Measurements from ENCODE around the gene DENND1A. TPM values are rescaled to one million over a fixed set of nuclear protein-coding genes. Genes with fewer than 3 reads are reported as not detected.

DENND1A gene
- total and polyA plus RNA-seq, 7 donors: 12.8 to 33.2 (median 19.2) TPM

DNA sequence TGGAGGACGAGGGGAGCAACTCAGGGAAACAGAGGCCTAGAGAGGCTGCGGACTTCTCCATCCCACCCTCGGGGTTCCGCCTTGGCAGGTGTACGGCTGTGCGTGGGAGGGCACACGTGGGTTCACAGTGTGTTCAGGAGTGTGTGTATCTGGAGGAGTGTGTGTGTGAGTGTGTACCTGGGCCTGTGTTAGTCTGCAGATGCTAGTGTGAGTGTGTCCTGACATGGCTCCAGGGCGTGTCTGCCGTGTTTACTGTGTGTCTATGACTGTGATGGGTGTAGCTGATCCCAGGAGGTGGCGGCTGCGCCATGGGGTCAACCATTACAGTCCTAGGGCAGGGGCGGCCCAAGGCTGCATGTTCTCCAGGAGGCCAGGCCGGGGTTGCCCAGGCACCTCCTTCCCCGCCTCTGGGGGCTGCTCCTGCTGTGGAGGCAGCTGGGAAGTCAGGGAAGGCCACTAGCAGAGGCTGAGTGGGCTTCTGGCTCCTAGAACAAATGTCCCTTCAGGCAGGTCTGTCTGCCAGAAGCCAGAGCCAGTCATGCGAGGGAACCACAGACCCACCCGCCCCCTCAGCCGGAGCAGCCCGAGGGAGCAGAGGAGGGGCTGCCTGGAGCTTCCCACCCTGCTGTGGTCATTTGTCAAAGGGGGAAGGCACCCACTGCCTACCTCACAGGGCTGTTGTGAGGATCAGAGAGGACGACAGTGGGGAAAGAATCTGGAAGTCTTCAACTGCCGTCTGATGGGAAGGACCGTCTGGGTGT, 552.5 kb downstream of the DENND1A start:
- peaks cover 8 to 18% (median 8%) of the 10 kb centered on the region in 3 donors for H3K27me3 ChIP-seq
- peaks cover 0 to 36% (median 32%) of the 10 kb centered on the region in 4 donors for H3K4me1 ChIP-seq
- no peaks in the 10 kb centered on the region for H3K36me3 ChIP-seq
- DNase-seq: no peak
- no peak overlapping the region for H3K4me3 ChIP-seq
- TF ChIP-seq, protein P1, sequence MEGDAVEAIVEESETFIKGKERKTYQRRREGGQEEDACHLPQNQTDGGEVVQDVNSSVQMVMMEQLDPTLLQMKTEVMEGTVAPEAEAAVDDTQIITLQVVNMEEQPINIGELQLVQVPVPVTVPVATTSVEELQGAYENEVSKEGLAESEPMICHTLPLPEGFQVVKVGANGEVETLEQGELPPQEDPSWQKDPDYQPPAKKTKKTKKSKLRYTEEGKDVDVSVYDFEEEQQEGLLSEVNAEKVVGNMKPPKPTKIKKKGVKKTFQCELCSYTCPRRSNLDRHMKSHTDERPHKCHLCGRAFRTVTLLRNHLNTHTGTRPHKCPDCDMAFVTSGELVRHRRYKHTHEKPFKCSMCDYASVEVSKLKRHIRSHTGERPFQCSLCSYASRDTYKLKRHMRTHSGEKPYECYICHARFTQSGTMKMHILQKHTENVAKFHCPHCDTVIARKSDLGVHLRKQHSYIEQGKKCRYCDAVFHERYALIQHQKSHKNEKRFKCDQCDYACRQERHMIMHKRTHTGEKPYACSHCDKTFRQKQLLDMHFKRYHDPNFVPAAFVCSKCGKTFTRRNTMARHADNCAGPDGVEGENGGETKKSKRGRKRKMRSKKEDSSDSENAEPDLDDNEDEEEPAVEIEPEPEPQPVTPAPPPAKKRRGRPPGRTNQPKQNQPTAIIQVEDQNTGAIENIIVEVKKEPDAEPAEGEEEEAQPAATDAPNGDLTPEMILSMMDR (IDR thresholded peaks at IDR 0.05): no peak
- no peak for TF ChIP-seq EP300 (IDR thresholded peaks at IDR 0.05)
- no peak for TF ChIP-seq POLR2AphosphoS5 (IDR thresholded peaks at IDR 0.05)
- TF ChIP-seq POLR2A (IDR thresholded peaks at IDR 0.05): no peak
- intact Hi-C loops (cut with DNase I): no loop called here
- H3K9me3 ChIP-seq: no peaks in the 10 kb centered on the region
- no peak overlapping the region for H3K27ac ChIP-seq
- WGBS, 2 donors: 15 to 65% methylated on average over 21 of the region's 21 CpGs

DNA sequence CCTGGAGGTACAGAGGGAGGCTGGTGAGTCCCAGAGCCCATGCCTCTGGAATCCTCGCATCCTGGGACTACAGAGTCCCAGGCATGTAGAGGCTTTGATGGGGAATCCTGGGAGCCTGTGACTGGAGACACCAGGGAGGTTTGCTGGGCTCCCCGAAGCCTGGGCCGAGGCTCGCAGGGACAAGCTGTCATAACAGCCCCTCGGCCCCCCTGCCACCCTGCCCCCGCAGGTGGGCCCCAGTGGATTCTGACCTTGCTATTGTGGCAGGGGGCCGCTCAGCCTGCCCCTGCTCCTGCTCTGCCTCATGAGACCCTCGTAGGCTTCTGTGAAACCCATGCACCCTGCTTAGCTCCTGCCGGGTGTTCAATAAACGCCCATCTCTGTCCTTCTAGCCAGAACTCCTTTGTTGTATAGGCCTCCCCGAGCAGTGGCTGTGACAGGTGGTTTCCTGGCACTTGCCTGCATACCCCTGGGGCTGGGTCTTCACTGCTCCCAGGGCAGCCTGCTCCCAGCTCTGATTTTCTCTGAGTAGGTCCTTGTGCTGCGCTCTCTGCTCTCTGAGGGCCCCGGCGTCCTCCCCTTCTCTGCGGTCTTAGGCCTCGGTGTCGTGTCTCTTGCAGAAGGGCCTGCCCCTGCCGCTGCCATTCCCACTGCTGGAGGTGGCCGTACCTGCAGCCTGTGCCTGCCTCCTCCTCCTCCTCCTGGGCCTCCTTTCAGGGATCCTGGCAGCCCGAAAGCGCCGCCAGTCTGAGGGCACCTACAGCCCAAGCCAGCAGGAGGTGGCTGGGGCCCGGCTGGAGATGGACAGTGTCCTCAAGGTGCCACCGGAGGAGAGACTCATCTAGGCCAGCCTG, 553.5 kb downstream of the DENND1A start:
- Histone ChIP-seq H3K36me3 (no peaks in the 10 kb centered on the region), H3K4me3 (no peak overlapping the region), H3K27me3 (peaks cover 8 to 28% (median 8%) of the 10 kb centered on the region in 3 donors), H3K27ac (peak overlapping the region in 3 of 4 donors; percentile 20 to 52 (median 52)), H3K9me3 (no peaks in the 10 kb centered on the region), H3K4me1 (peaks cover 0 to 36% (median 32%) of the 10 kb centered on the region in 4 donors)
- no peak for DNase-seq
- WGBS, 2 donors: 17 to 56% methylated on average over 24 of the region's 24 CpGs
- intact Hi-C loops (cut with DNase I): no loop called here
- no peak for TF ChIP-seq POLR2A (IDR thresholded peaks at IDR 0.05)
- TF ChIP-seq, protein P1 (IDR thresholded peaks at IDR 0.05): no peak
- no peak for TF ChIP-seq POLR2AphosphoS5 (IDR thresholded peaks at IDR 0.05)
- no peak for TF ChIP-seq EP300 (IDR thresholded peaks at IDR 0.05)

DNA sequence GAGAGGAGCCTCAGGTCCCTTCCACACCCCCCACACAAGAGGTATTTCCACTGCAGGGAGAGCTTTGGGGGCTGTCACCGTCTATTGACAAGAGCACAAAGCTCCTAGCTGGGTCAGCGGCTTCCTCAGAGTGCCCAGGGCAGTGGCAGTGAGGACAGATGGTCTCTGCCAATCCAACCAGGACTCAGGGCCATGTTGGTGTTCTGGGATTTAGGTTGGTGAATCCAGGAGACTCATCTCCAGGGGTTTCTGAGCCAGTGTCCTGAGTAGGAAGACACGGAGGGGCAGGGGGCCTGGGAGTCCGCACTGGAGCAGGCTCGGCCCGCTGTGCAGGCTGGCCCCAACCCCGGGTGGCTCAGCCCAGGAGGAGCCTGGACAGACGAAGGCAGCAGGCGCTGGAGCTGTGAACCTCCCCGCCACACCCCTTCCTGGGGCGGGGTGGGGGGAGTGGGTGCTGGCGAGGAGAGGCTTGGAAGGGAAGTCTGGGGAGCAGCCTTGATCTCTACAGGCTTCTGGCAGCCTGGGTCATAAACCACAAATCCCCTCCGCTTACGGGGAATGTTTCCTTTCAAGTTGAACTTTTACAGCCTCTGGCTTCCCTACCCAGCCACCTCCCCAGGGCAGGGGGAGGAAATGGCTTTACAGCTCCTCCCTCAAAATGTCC, 554.3 kb downstream of the DENND1A start:
- WGBS, 2 donors: 3 to 9% methylated on average over 14 of the region's 14 CpGs
- peaks cover 8 to 34% (median 8%) of the 10 kb centered on the region in 3 donors for H3K27me3 ChIP-seq
- TF ChIP-seq EP300 (IDR thresholded peaks at IDR 0.05) (no peak), POLR2A (IDR thresholded peaks at IDR 0.05) (no peak), POLR2AphosphoS5 (IDR thresholded peaks at IDR 0.05) (peak in 2 of 4 donors; percentile 31 to 34)
- TF ChIP-seq, protein P1 (IDR thresholded peaks at IDR 0.05): no peak
- peak; percentile 84 for DNase-seq
- no peaks in the 10 kb centered on the region for H3K36me3 ChIP-seq
- H3K9me3 ChIP-seq: no peaks in the 10 kb centered on the region
- peaks cover 0 to 36% (median 32%) of the 10 kb centered on the region in 4 donors for H3K4me1 ChIP-seq
- H3K4me3 ChIP-seq: peak overlapping the region in 1 of 4 donors; percentile 5
- intact Hi-C loops (cut with DNase I): no loop called here
- peak overlapping the region in 3 of 4 donors; percentile 20 to 52 (median 52) for H3K27ac ChIP-seq

DNA sequence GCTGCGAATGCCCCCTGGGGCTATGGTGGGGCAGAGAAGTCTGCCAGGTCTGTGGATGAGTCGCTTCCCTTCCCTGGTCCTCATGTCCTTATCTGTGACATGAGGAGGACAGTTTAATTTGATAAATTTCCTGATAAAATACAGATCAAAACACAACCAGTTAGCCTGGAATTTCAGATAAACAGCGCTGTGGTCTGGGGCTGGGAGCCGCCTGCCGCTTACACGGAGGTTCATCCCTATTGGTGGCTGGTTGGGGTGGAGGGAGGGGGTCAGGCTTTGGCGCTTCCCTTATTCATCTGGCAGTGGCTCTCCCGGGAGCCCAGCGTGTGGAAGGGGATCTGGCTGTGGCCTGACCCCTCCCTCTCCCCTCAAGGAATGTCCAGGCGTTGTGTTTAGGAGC, 556.0 kb downstream of the DENND1A start:
- intact Hi-C loops (cut with DNase I): no loop called here
- TF ChIP-seq POLR2AphosphoS5 (IDR thresholded peaks at IDR 0.05) (no peak), POLR2A (IDR thresholded peaks at IDR 0.05) (no peak), EP300 (IDR thresholded peaks at IDR 0.05) (no peak)
- TF ChIP-seq, protein P1 (IDR thresholded peaks at IDR 0.05): no peak
- H3K27ac ChIP-seq: no peak overlapping the region

More for the DNA sequence above, 556.0 kb downstream of the DENND1A start:
- Histone ChIP-seq H3K4me3 (peak overlapping the region in 2 of 4 donors; percentile 4 to 6), H3K4me1 (peaks cover 0 to 36% (median 32%) of the 10 kb centered on the region in 4 donors), H3K27me3 (peaks cover 8 to 40% (median 12%) of the 10 kb centered on the region in 3 donors), H3K36me3 (no peaks in the 10 kb centered on the region), H3K9me3 (no peaks in the 10 kb centered on the region)
- WGBS, 2 donors: 29 to 62% methylated on average over 10 of the region's 10 CpGs
- no peak for DNase-seq
